Psoas muscle (tissue), 8 donors: Measurements from ENCODE around the gene FAM131C. TPM values are rescaled to one million over a fixed set of nuclear protein-coding genes. Genes with fewer than 3 reads are reported as not detected.

Source experiments
- ATAC-seq, 4 donors: fragments of 200-7000 bp; cut with Tn5 transposase; one replicate each; pipeline ENCODE4 v1.9.1; 2020; ENCODE audit warnings: moderate library complexity in 3 of 4, mild to moderate bottlenecking in 2 of 4
- DNase-seq, 2 donors: peaks; one replicate each; pipeline ENCODE4 v3.0.0-alpha.2; 2020
- H3K27ac ChIP-seq: fragments of 200-600 bp; one replicate; pipeline ENCODE4 v1.8.0; 2022
- H3K27me3 ChIP-seq, 3 donors: fragments of 200-600 bp in 1 of 3; one replicate each; pipeline versions ENCODE4 v1.6.1 to v1.8.0; 2013 to 2022; ENCODE audit warnings: low read length in 2 of 3, mild to moderate bottlenecking in 2 of 3, moderate library complexity in 1 of 3; ENCODE audit not compliant: insufficient read depth in 3 of 3
- H3K36me3 ChIP-seq, 2 donors: fragments of 200-600 bp in 1 of 2; one replicate each; pipeline versions ENCODE4 v1.6.1 to v1.8.0; 2013 to 2022; ENCODE audit warnings: low read depth in 1 of 2, mild to moderate bottlenecking in 1 of 2, moderate library complexity in 1 of 2; ENCODE audit not compliant: insufficient read depth in 1 of 2
- H3K4me1 ChIP-seq: fragments of 200-600 bp; one replicate; pipeline ENCODE4 v1.8.0; 2022
- H3K4me3 ChIP-seq: fragments of 200-600 bp; one replicate; pipeline ENCODE4 v1.8.0; 2022; ENCODE audit warnings: mild to moderate bottlenecking
- H3K9me3 ChIP-seq: fragments of 200-600 bp; one replicate; pipeline ENCODE4 v1.8.0; 2022
- CTCF ChIP-seq: fragments of 200-600 bp; IDR thresholded peaks from one replicate; pipeline ENCODE4 v1.8.0; 2022; ENCODE audit warnings: antibody characterized with exemption
- WGBS, 3 donors: extraction: QIAGEN DNeasy Blood & Tissue Kit; methylation state at CpG; one replicate each; pipeline versions ENCODE4 v1.1.6 to v1.1.7; 2013; 5-methylcytosine and 5-hydroxymethylcytosine counted together
- intact Hi-C, 2 donors: fragments of 100-400 bp; cut with DNase I; formaldehyde crosslinking; loops; one replicate each; pipeline versions ENCODE4 v1.11.0 to v1.14.2; 2022
- polyA plus RNA-seq, 3 donors: library from polyadenylated mRNA; stranded (reverse); fragments of 200-250 nt; gene quantifications; one replicate each; pipeline ENCODE4 v1.2.3, GENCODE V29; 2013
- total RNA-seq, 4 donors: library from RNA; stranded (reverse); fragmentation: NEBNext Ultra II Directional in 2 of 4; extraction: Animal tissue kit (Norgen Biotek cat#: 25700) in 2 of 4; gene quantifications; one replicate each; pipeline versions ENCODE4 v1.2.1 to v1.2.4, GENCODE V29; 2021 to 2023
- donor health status: healthy with polysubstance abuse.
- donor health status: DM: no; HTN: no; CAD: no; lungs with moderate emphysema.
- donor health status: Bipolar disorder and iron deficiency.
- donor health status: healthy.
- donor health status: DM: yes; HTN: yes; CAD: no.
- donor health status: DM: no; HTN: no; CAD: no.
- donor health status: DM: no; HTN: no; CAD: no.
- donor health status: DM: yes; HTN: yes; CAD: no.

The FAM131C gene
- total and polyA plus RNA-seq, 7 donors: 0.01 to 0.51 (median 0.06) TPM; not detected in 4

DNA sequence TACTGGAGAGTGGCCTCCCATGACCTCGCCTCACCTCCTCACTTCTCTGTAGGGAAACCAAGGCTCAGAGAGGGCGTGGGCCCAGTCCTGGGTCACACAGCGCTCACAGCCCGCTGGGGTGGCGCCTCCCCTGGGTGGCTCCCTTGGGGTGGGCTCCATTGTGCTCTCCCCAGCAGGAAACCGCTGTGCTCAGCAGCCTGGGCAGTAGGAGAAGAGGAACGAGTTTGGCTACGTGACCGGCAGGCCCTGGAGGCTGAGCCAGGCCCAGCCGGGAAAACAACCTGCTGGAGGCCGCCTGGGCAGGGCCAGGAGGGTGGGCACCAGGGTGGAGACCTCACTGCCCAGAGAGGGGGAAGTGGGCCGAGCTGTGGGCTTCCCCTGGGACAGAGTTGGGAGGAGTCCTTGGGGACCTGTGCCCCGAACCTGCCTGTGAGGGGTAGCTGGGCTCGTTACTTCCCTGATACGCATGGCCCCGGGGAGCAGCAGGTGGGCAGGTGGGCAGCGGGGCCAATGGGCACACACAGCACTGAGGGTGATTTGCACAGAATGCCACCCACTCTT, 15.0 kb upstream of the FAM131C start:
- DNase-seq (no peak), ATAC-seq (no peak)
- no peak overlapping the region for H3K4me3 ChIP-seq
- H3K27me3 ChIP-seq: no peaks in the 10 kb centered on the region
- TF ChIP-seq CTCF: no peak
- H3K27ac ChIP-seq: no peak overlapping the region
- H3K4me1 ChIP-seq: peaks cover 3% of the 10 kb centered on the region
- H3K36me3 ChIP-seq: no peaks in the 10 kb centered on the region
- no peaks in the 10 kb centered on the region for H3K9me3 ChIP-seq
- intact Hi-C loops: loop anchor here in 1 of 2 donors (10.0 kb wide), 1 partner anchor 276 kb away; the partner anchor contains the start of gene SZRD1
- WGBS, 3 donors: 75 to 84% (median 81%) methylated on average over 15 to 17 of the region's 17 CpGs

DNA sequence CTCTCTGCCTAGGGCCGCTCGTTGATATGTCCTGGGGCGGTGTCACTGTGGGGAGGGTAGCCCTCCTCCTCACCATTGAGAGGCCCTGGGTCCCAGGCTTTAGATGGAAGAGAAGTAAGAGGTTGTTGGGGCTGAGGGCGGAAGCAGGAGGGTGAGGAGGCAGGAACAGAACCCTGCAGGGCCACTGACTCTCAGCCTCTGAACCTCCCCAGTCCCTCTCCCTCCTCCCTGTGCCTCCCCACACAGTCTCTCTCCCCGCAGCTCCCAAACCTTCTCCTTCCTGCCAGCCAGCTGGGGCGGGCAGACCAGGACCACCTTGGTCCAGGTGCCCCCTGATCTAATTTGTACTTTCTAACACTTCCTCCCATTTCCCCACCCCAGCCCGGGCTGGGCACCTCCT, 14.3 kb upstream of the FAM131C start:
- no peak for ATAC-seq
- WGBS, 3 donors: 66 to 73% (median 73%) methylated on average over 5 to 7 of the region's 7 CpGs
- H3K4me3 ChIP-seq: no peak overlapping the region
- intact Hi-C loops: loop anchor here in 1 of 2 donors (10.0 kb wide), 1 partner anchor 277 kb away; the partner anchor contains the start of gene SZRD1
- TF ChIP-seq CTCF: no peak
- H3K9me3 ChIP-seq: no peaks in the 10 kb centered on the region
- no peak overlapping the region for H3K27ac ChIP-seq
- peaks cover 3% of the 10 kb centered on the region for H3K4me1 ChIP-seq
- no peak for DNase-seq
- no peaks in the 10 kb centered on the region for H3K27me3 ChIP-seq
- H3K36me3 ChIP-seq: no peaks in the 10 kb centered on the region

GRCh38 chr1:16085522-16085921, 12.1 kb upstream of the FAM131C start:
- no peak for ATAC-seq
- WGBS, 3 donors: 70 to 76% (median 70%) methylated on average over 6 of the region's 6 CpGs
- no peak for TF ChIP-seq CTCF
- Histone ChIP-seq H3K4me3 (no peak overlapping the region), H3K36me3 (no peaks in the 10 kb centered on the region), H3K9me3 (no peaks in the 10 kb centered on the region), H3K27me3 (no peaks in the 10 kb centered on the region), H3K4me1 (peaks cover 3% of the 10 kb centered on the region), H3K27ac (no peak overlapping the region)
- intact Hi-C loops: loop anchor here in 1 of 2 donors (10.0 kb wide), 1 partner anchor 279 kb away; the partner anchor contains the start of gene SZRD1
- DNase-seq: no peak

GRCh38 chr1:16083486-16083885, 10.0 kb upstream of the FAM131C start:
- no peak for TF ChIP-seq CTCF
- intact Hi-C loops: loop anchor here (2.0 to 10.0 kb wide), 2 partner anchors 281 kb away; partner anchors contain the start of gene SZRD1 (in 1 of the 2)
- Histone ChIP-seq H3K9me3 (no peaks in the 10 kb centered on the region), H3K4me3 (no peak overlapping the region), H3K27ac (no peak overlapping the region), H3K27me3 (no peaks in the 10 kb centered on the region), H3K36me3 (no peaks in the 10 kb centered on the region), H3K4me1 (peaks cover 3% of the 10 kb centered on the region)
- DNase-seq (no peak), ATAC-seq (no peak)
- WGBS, 3 donors: 90 to 94% (median 92%) methylated on average over 5 of the region's 5 CpGs
